Motor neuron (in vitro differentiated cells): ENCODE data around the gene FSTL4. TPM values are rescaled to one million over a fixed set of nuclear protein-coding genes. Genes with fewer than 3 reads are reported as not detected.
A peak's percentile ranks its signal among the peaks of the same experiment; 100 is the strongest.

Experiments
- ATAC-seq, 8 experiments: fragments of 200-7000 bp; cut with Tn5 transposase; replicated peaks in 6 of 8; 2 replicates each; pipeline ENCODE4 v1.8.0; 2021; ENCODE audit warnings: mild to moderate bottlenecking in 8 of 8, moderate library complexity in 8 of 8
- H3K27ac ChIP-seq, 2 donors: fragments of 250-450 bp; sonication (Bioruptor Pico); 2 replicates each; pipeline ENCODE4 v1.9.0; 2021; ENCODE audit warnings: antibody characterized with exemption in 2 of 2, mild to moderate bottlenecking in 2 of 2, moderate library complexity in 1 of 2
- H3K4me1 ChIP-seq, 2 donors: fragments of 250-450 bp; sonication (Bioruptor Pico); replicated peaks in 1 of 2; 2 replicates each; pipeline ENCODE4 v1.6.1; 2021; ENCODE audit warnings: antibody characterized with exemption in 2 of 2, mild to moderate bottlenecking in 2 of 2, moderate library complexity in 1 of 2
- H3K4me3 ChIP-seq, 5 donors: fragments of 250-450 bp; sonication (Bioruptor Pico); 2 replicates each; pipeline ENCODE4 v1.9.0; 2021; ENCODE audit warnings: antibody characterized with exemption in 5 of 5, mild to moderate bottlenecking in 5 of 5, moderate library complexity in 4 of 5
- WGBS, 10 experiments: fragments of 450-650 bp; shearing (Covaris generic); methylation state at CpG; one replicate each; pipeline ENCODE4 v1.0.0; 2022; 5-methylcytosine and 5-hydroxymethylcytosine counted together
- in situ Hi-C, 9 experiments: fragments of 400-800 bp; cut with MboI; loops; one replicate each; pipeline ENCODE4 v1.15.0; 2021; ENCODE audit warnings: low sequenced_read_pairs in 9 of 9, low pct_unique_long_range_greater_than_20kb in 2 of 9; ENCODE audit not compliant: unreplicated experiment in 9 of 9
- total RNA-seq, 8 experiments: library from RNA; unstranded; fragments of 300-600 nt; gene quantifications; 2 replicates each; pipeline versions ENCODE4 v1.2.3 to v1.2.4, GENCODE V29; 2022

The FSTL4 gene
- total RNA-seq, 8 experiments from 2014 or later, result 0.13 to 5.5 (median 1.9) TPM

DNA sequence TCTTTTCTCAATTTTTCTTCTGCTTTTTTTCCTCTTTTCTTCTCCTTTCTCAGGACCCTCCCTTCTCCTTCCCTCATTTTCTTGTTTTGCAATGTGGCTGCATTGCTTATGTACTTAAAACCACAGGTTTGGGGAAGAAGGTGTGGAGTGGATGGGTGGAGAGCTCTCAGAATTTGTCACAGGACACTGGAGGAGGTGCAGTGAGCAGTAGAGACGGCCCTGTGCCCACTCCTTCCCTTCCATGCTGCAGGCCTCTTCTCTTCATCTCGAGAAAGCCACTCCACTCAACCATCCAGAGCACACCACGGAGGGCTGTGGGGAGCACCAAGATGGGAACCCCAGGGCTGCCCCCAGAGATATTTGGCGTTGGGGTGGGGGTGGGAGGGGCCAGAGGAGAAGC lies 92.3 kb downstream of the FSTL4 start:
- Histone ChIP-seq H3K27ac (no peak overlapping the region), H3K4me1 (peaks cover 27 to 44% of the 10 kb centered on the region in 2 donors), H3K4me3 (no peak overlapping the region)
- ATAC-seq, result no peak
- in situ Hi-C loops, result no loop called here
- 60% methylated on average over 1 of the region's 4 CpGs; no CpG with 5 or more reads in 9 of the 10 experiments for WGBS, 10 experiments

DNA sequence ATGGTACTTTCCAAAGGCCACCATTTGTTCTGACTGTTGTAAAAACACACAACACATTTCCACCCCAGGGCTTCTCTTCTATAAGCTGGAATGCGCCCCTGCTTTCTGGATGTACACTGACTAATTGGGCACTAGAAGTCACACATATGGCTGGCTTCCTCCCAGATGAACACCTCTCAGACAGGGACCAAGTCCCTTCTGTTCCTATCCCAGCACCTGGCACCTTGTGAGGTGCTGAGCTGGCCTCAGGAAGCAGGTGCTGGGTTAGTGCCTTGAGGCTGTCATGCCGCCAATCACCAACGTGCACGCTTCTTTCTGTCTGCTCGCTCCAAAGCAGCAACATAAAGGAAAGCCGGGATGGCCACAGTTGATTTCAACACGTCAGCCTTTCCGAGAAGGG lies 93.2 kb downstream of the FSTL4 start:
- WGBS, 10 experiments, result 0 to 100% (median 90%) methylated on average over 1 to 7 of the region's 8 CpGs; no CpG with 5 or more reads in 1 of the 10 experiments
- Histone ChIP-seq H3K4me3 (no peak overlapping the region), H3K27ac (no peak overlapping the region), H3K4me1 (peaks cover 18 to 36% of the 10 kb centered on the region in 2 donors)
- no peak for ATAC-seq
- in situ Hi-C loops, result no loop called here

DNA sequence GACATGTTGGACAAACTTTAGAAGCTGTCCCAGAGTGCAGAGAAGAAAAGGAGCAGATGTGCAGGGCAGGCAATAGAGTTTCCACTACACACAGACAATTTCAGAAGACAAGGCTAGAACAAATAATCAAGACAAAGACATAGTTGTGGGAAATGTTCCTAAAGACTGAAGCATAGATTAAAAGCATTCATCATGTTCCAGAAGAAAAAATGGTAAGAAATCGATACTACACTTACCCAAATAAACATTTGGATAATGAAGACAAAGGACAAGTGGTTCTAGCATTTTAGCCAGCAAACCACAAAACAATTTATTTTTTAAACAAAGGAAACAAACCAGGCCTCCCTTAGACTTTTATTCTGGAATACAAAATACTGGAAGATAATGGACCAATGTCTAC lies 97.9 kb downstream of the FSTL4 start:
- in situ Hi-C loops, result no loop called here
- ATAC-seq, result no peak
- Histone ChIP-seq H3K4me3 (no peak overlapping the region), H3K27ac (no peak overlapping the region), H3K4me1 (peaks cover 4 to 10% of the 10 kb centered on the region in 2 donors)
- WGBS, 10 experiments, result 20 to 100% (median 71%) methylated on average over 1 of the region's 1 CpG; no CpG with 5 or more reads in 1 of the 10 experiments

DNA sequence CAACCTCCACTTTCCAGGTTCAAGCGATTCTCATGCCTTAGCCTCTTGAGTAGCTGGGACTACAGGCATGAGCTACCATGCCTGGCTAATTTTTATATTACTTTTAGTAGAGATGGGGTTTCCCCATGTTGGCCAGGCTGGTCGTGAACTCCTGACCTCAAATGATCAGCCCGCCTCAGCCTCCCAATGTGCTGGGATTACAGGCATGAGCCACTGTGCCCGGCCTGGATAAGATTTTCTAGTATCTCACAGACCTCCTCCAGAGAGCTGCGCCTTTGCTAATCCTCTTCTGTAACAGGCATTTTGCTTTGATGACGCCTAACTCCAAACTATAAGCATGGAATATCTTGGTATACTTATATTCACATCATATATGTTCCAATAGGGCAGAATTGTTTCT lies 99.4 kb downstream of the FSTL4 start:
- no peak overlapping the region for H3K27ac ChIP-seq
- no peak overlapping the region for H3K4me3 ChIP-seq
- WGBS, 10 experiments, result 20 to 100% (median 77%) methylated on average over 1 to 5 of the region's 6 CpGs; no CpG with 5 or more reads in 2 of the 10 experiments
- H3K4me1 ChIP-seq, result peaks cover 13 to 25% of the 10 kb centered on the region in 2 donors
- in situ Hi-C loops, result no loop called here
- ATAC-seq, result no peak

DNA sequence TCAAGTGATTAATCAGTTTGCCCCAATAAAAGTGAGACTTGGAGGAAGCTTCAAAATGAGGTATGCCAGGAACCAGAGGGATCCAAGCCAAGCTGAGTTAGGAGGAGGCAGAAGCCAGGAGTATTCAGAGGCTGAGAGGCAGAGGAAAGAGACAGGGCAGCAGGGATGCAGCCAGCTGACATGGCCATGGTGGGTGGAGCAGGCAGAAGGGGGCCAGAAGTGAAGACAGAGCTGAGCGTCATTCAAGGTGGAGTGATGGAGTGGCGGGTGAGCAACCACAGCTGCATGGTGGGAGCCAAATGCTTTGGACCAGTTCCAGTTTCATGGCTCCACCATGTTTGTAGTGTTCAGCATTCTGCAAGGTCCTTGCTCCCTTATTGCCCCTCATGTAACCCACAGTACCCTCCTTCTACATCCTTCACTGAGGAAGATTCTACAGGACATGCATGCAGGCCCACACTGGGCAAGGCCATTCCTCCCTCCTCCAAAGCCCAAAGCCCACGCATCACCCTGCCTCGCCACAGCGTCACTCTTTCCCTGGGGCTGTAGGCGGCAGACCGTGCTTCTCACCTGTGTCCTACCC lies 100.6 kb downstream of the FSTL4 start:
- 37 to 100% (median 82%) methylated on average over 1 to 2 of the region's 7 CpGs; no CpG with 5 or more reads in 6 of the 10 experiments for WGBS, 10 experiments
- no peak overlapping the region for H3K27ac ChIP-seq
- no peak overlapping the region for H3K4me3 ChIP-seq
- ATAC-seq, result no peak
- peaks cover 13 to 26% of the 10 kb centered on the region in 2 donors for H3K4me1 ChIP-seq
- in situ Hi-C loops, result no loop called here

DNA sequence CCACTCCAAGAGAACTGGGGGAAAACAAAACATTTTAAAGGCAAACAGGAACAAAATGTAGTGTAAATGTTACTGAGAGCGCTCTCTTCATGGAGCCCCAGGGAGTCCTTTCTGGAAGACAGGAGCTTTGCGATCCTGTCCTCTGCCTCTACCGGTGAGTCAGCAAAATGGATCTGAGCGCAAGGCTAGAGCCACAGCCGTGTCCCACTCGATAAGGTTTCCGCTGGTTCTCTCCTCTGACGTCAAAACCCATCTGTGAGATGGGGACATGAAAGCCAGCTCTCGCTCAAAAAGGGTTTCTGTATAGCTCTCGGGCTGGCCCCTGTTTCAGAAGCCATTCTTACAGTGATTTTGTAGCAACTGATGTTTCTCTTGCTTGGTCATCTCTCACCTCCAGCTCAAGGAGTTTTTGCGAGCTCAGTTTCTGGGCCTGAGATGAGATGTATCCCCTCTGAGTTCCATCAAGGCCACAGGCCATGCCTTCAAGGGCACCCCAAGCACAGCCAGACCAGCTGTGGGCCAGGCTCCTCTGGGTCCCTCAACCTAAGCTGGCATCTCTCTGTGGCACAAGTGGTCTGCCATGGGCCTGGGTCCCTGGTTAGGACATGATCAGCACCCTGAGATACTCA lies 101.6 kb downstream of the FSTL4 start:
- no peak for ATAC-seq
- peaks cover 13 to 26% of the 10 kb centered on the region in 2 donors for H3K4me1 ChIP-seq
- in situ Hi-C loops, result no loop called here
- no peak overlapping the region for H3K27ac ChIP-seq
- H3K4me3 ChIP-seq, result no peak overlapping the region
- 40 to 95% (median 83%) methylated on average over 1 to 8 of the region's 11 CpGs; no CpG with 5 or more reads in 1 of the 10 experiments for WGBS, 10 experiments

DNA sequence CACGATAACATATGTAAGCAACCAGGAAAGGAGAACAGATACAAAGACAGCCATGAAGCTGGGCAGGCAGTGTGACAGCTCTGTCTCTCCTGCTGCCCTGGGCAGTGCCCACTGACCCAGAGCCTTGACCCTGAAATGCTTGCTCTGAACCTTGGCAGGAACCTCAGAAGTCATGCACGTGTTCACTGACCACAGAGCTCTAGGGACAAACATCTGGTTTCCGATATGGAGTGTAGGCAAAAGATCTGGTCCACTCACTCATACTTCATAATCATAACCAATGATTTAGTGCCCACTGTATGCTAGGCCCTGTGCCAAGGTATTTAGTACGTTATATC lies 102.6 kb downstream of the FSTL4 start:
- no peak for ATAC-seq
- in situ Hi-C loops, result no loop called here
- peaks cover 13 to 31% of the 10 kb centered on the region in 2 donors for H3K4me1 ChIP-seq
- H3K4me3 ChIP-seq, result no peak overlapping the region
- 33 to 90% (median 48%) methylated on average over 1 to 4 of the region's 4 CpGs; no CpG with 5 or more reads in 3 of the 10 experiments for WGBS, 10 experiments
- H3K27ac ChIP-seq, result peak overlapping the region in 1 of 2 donors; percentile 56

DNA sequence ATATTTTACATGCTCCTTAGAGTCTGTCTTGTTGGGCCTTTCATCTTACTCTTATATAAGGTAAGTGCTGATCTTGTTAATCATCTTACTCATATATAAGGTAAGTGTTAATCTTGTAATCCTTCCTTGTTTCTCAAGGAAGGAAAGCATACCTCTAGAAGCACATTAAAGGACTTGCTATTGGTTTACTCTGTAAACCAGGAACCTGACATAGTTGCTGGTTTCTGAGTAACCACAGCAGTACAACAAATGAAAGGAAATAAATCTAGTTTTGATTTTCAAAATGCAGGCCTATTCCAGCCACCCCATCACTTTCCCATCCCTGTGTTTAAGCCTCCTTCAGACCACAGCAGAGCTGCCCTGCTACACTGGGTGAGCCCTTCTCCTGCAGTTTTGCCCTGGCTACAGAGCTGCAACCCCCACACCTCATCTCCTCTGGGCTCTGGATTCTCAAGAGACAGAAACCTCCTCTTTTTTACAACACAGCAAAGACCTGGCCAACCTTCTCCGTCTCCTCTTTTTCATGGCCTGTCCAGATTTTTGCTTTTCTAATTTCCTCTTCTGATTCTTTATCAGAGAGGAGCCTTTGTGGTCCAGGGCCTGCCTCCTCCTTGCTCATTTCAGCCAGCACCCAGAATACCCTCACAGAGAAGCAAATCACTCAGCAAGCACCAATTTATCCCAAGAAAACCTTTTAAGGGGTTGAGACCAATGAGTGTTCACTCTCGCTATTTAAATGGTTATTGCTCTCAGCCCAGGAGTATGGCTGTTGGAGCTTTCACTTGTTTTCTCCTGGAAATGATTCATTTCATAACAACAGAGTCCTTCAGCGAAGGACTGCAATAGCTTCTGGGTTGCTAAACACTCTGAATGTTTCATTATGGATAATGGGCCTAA lies 103.2 kb downstream of the FSTL4 start:
- in situ Hi-C loops, result no loop called here
- peak in 6 of 8 experiments; percentile 27 to 96 (median 92) for ATAC-seq
- Histone ChIP-seq H3K4me1 (peaks cover 13 to 31% of the 10 kb centered on the region in 2 donors), H3K4me3 (no peak overlapping the region), H3K27ac (peak overlapping the region; percentile 6 to 56)
- 27 to 62% (median 53%) methylated on average over 2 to 3 of the region's 3 CpGs; no CpG with 5 or more reads in 4 of the 10 experiments for WGBS, 10 experiments

DNA sequence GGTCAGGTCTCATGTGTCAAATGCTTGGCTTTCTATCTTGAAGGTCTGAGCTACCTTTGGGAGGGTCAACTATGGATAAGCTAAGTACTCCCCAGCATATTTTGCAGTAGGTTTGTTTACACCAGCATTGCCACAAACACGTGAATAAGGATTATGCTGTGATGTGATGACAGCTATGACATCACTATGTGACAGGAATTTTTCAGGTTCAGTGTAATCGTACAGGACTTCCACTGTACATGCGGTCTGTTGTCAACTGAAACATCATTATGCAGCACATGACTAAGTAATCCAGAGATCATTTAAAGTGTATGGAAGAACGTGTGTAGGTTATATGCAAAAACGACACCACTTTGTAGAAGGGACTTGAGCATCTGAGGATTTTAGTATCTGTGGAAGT lies 104.0 kb downstream of the FSTL4 start:
- in situ Hi-C loops, result no loop called here
- H3K27ac ChIP-seq, result no peak overlapping the region
- ATAC-seq, result peak in 3 of 8 experiments; percentile 18 to 54 (median 32)
- peaks cover 13 to 31% of the 10 kb centered on the region in 2 donors for H3K4me1 ChIP-seq
- 13 to 92% (median 77%) methylated on average over 3 to 5 of the region's 5 CpGs; no CpG with 5 or more reads in 1 of the 10 experiments for WGBS, 10 experiments
- no peak overlapping the region for H3K4me3 ChIP-seq

DNA sequence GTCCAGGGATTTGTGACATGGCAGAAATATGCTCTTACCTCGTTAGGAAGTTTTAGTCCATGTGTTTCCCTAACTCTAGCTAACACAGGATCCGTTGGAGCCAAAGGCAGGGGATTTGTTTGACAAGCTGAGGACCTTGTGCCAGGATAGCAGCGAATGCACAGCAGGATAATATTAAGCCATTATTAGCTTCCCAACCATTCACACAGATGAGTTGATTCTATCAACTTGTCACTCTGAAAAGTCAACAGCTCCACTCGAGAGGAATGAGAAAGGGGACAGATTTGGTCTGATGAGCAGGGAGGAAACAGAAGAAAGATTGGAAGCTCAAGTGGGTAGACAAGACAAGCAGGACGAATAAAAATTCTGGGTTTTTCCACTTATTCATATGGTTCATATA lies 106.2 kb downstream of the FSTL4 start:
- Histone ChIP-seq H3K27ac (no peak overlapping the region), H3K4me1 (peaks cover 13 to 31% of the 10 kb centered on the region in 2 donors), H3K4me3 (no peak overlapping the region)
- in situ Hi-C loops, result no loop called here
- WGBS, 10 experiments, result 0 to 96% (median 64%) methylated on average over 1 to 5 of the region's 5 CpGs; no CpG with 5 or more reads in 1 of the 10 experiments
- peak in 1 of 8 experiments; percentile 5 for ATAC-seq

DNA sequence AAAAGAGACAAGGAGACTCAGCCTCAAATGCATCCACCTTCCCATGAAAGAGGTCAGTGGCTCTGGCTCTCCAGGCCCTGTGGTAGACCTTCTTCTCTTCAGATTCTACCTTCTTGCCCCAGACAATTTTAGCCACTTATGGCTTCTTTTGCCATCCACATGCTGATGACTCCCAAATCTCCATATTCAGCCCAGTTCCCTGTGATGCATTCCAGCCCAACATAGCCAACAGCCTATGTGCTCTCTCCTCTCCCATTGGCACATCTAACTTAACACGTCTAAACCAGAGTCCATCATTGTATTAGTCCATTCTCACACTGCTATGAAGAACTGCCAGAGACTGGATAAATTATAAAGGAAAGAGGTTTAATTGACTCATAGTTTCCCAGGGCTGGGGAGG lies 108.8 kb downstream of the FSTL4 start:
- H3K27ac ChIP-seq, result no peak overlapping the region
- WGBS, 10 experiments, result 0 to 100% (median 67%) methylated on average over 1 of the region's 1 CpG; no CpG with 5 or more reads in 7 of the 10 experiments
- in situ Hi-C loops, result no loop called here
- no peak overlapping the region for H3K4me3 ChIP-seq
- peaks cover 10 to 14% of the 10 kb centered on the region in 2 donors for H3K4me1 ChIP-seq
- ATAC-seq, result peak in 3 of 8 experiments; percentile 43 to 76 (median 54)

DNA sequence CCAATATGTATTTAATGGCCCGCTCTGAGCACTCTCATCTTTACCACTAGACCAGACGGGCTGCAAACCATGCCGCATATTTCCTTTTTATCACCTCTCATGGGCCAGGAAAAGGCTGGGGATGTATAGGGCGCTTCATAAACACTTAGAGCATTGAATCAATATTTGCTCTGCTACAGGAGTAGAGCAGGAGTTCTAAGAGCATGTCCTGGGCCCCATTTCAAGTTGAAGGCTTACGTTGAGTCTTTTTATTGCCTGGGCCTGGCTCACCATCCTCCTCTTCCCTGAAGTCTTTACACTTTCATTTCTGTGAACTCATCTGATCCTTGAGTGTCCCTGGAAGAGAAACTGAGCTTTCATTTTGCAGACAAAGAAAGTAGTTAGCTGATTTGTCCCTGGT lies 112.4 kb downstream of the FSTL4 start:
- in situ Hi-C loops, result no loop called here
- 22 to 82% (median 65%) methylated on average over 1 to 5 of the region's 5 CpGs; no CpG with 5 or more reads in 1 of the 10 experiments for WGBS, 10 experiments
- ATAC-seq, result peak in 1 of 8 experiments; percentile 44
- no peak overlapping the region for H3K27ac ChIP-seq
- no peak overlapping the region for H3K4me3 ChIP-seq
- peaks cover 2 to 13% of the 10 kb centered on the region in 2 donors for H3K4me1 ChIP-seq
